HepG2 (cell line): ENCODE data around the gene GK.

Experiments used
- ATF7-NPFF ChIP-seq: sonication (generic); formaldehyde crosslinking; IDR thresholded peaks from 2 replicates; pipeline ENCODE4 v1.8.1; 2023; ENCODE audit warnings: mild to moderate bottlenecking, low read depth, missing genetic modification reagents, moderate library complexity
- CHD2 ChIP-seq: IDR thresholded peaks from 2 replicates; pipeline ENCODE4 v1.6.1; 2011; ENCODE audit warnings: low read depth, low read length, improper control_type of control experiment
- EZH2 ChIP-seq: conservative IDR thresholded peaks from 2 replicates; pipeline ENCODE4 v1.6.1; 2012; ENCODE audit warnings: mild to moderate bottlenecking, low read depth, low read length, moderate library complexity
- HDAC2 ChIP-seq: sonication (generic); formaldehyde crosslinking; IDR thresholded peaks from 2 replicates; pipeline ENCODE4 v1.4.0; 2020; ENCODE audit warnings: missing genetic modification reagents
- KLF16 ChIP-seq, 2 experiments: sonication (generic) in 1 of 2; formaldehyde crosslinking in 1 of 2; IDR thresholded peaks; 2 replicates each; pipeline versions ENCODE4 v1.6.1 to v1.8.0; 2016 to 2023; ENCODE audit warnings: missing genetic modification reagents in 2 of 2, missing compliant biosample characterization in 1 of 2
- RARG ChIP-seq: sonication (generic); formaldehyde crosslinking; IDR thresholded peaks from 2 replicates; pipeline ENCODE4 v1.4.0; 2020; ENCODE audit warnings: low read depth, mild to moderate bottlenecking, missing genetic modification reagents
- SMAD3 ChIP-seq: sonication (generic); formaldehyde crosslinking; IDR thresholded peaks from 2 replicates; pipeline ENCODE4 v1.4.0; 2020; ENCODE audit warnings: missing genetic modification reagents
- ZNF207 ChIP-seq: fragments of 450-650 bp; IDR thresholded peaks from 2 replicates; pipeline ENCODE4 v1.6.1; 2016; ENCODE audit warnings: antibody characterized with exemption, borderline replicate concordance
- ZNF644 ChIP-seq: IDR thresholded peaks from 2 replicates; pipeline ENCODE4 v1.6.1; 2016; ENCODE audit warnings: low read depth
- ZSCAN30 ChIP-seq: sonication (generic); formaldehyde crosslinking; IDR thresholded peaks from 2 replicates; pipeline ENCODE4 v1.5.0; 2020; ENCODE audit warnings: mild to moderate bottlenecking, missing genetic modification reagents
- TF ChIP-seq, protein P1 (sequence below): sonication (generic); formaldehyde crosslinking; IDR thresholded peaks from 2 replicates; pipeline ENCODE4 v1.5.0; 2020; ENCODE audit warnings: mild to moderate bottlenecking, missing genetic modification reagents, moderate library complexity

DNA sequence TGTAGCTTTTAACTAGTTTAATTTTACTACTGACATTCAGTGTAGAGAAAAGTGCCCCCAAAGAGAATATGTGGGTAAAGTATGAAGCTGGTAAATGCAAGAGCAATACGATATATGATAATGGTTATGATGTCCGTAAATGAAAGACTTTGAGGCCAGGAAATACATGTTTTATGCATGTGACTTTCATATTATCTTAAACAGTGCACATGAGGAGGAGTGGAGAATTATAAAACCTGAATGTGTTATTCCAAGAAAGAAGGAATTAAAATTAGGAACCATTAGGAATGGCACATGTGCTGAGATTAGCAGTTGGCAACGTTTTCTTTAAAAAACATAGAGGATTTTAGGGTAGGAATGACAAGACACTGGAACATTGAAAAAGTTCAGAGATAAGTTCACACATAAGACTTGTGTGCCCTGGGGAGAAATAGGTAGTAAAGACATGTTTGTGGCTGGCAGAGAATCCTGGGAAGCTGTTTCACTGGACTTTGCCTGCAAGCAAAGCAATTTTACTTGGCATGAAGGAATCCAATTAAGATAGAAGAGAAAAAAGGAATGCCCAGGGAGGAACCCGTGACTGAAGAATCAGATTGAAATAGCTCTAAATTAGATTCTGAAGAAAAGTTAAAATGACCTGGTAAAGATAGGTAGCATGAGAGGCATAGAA is 20.0 kb downstream of the GK start:
- no peak for TF ChIP-seq EZH2
- no peak for TF ChIP-seq ATF7-NPFF (CRISPR knock-in tag)
- TF ChIP-seq, protein P1, sequence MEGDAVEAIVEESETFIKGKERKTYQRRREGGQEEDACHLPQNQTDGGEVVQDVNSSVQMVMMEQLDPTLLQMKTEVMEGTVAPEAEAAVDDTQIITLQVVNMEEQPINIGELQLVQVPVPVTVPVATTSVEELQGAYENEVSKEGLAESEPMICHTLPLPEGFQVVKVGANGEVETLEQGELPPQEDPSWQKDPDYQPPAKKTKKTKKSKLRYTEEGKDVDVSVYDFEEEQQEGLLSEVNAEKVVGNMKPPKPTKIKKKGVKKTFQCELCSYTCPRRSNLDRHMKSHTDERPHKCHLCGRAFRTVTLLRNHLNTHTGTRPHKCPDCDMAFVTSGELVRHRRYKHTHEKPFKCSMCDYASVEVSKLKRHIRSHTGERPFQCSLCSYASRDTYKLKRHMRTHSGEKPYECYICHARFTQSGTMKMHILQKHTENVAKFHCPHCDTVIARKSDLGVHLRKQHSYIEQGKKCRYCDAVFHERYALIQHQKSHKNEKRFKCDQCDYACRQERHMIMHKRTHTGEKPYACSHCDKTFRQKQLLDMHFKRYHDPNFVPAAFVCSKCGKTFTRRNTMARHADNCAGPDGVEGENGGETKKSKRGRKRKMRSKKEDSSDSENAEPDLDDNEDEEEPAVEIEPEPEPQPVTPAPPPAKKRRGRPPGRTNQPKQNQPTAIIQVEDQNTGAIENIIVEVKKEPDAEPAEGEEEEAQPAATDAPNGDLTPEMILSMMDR (CRISPR knock-in tag): no peak
- no peak for TF ChIP-seq CHD2
- TF ChIP-seq HDAC2 (CRISPR knock-in tag): no peak
- TF ChIP-seq ZSCAN30 (CRISPR knock-in tag): no peak
- no peak for TF ChIP-seq SMAD3
- no peak for TF ChIP-seq RARG (CRISPR knock-in tag)
- TF ChIP-seq KLF16 (CRISPR knock-in tag; IDR thresholded peaks at IDR 0.05): no peak
- no peak for TF ChIP-seq ZNF644
- no peak for TF ChIP-seq ZNF207
